BJ (cell line): ENCODE results near the gene VPS50. TPM values are rescaled to one million over a fixed set of nuclear protein-coding genes. Genes with fewer than 3 reads are reported as not detected.

Source experiments
- CTCF ChIA-PET: fragments of 350-600 bp; formaldehyde crosslinking; extraction: SDS; loops from one replicate; lab custom pipeline; 2021; ENCODE audit warnings: antibody characterized with exemption, inconsistent platforms; lab: Yijun Ruan, JAX
- POLR2A ChIA-PET: fragments of 300-600 bp; sonication (Branson Sonifier 250); formaldehyde crosslinking; extraction: SDS; loops from one replicate; lab custom pipeline; 2021; ENCODE audit warnings: antibody characterized with exemption; lab: Charles Lee
- DNase-seq: peaks from one replicate; pipeline ENCODE4 v3.0.0-alpha.2; 2011; ENCODE audit warnings: low read depth
- H3K27me3 ChIP-seq: 2 replicates; pipeline ENCODE4 v1.6.0; 2011; ENCODE audit warnings: low read length; ENCODE audit not compliant: control insufficient read depth, insufficient read depth
- H3K36me3 ChIP-seq: 2 replicates; pipeline ENCODE4 v1.5.1; 2011; ENCODE audit warnings: low read length; ENCODE audit not compliant: control insufficient read depth, insufficient read depth
- H3K4me3 ChIP-seq: 2 replicates; pipeline ENCODE4 v1.5.1; 2011; ENCODE audit warnings: low read depth, mild to moderate bottlenecking, control low read depth, low read length
- CTCF ChIP-seq: IDR thresholded peaks from 2 replicates; pipeline ENCODE4 v1.5.1; 2011; ENCODE audit warnings: low read depth, mild to moderate bottlenecking, control low read depth, inconsistent platforms, low read length, moderate library complexity; ENCODE audit not compliant: insufficient read depth
- polyA plus RNA-seq: library from polyadenylated mRNA; depleted of rRNA; stranded (reverse); fragments of >200 nt; gene quantifications from 2 replicates; pipeline ENCODE4 v1.2.3, GENCODE V29; 2011

VPS50 gene
- polyA plus RNA-seq, 1 experiment = 10.9 TPM

DNA sequence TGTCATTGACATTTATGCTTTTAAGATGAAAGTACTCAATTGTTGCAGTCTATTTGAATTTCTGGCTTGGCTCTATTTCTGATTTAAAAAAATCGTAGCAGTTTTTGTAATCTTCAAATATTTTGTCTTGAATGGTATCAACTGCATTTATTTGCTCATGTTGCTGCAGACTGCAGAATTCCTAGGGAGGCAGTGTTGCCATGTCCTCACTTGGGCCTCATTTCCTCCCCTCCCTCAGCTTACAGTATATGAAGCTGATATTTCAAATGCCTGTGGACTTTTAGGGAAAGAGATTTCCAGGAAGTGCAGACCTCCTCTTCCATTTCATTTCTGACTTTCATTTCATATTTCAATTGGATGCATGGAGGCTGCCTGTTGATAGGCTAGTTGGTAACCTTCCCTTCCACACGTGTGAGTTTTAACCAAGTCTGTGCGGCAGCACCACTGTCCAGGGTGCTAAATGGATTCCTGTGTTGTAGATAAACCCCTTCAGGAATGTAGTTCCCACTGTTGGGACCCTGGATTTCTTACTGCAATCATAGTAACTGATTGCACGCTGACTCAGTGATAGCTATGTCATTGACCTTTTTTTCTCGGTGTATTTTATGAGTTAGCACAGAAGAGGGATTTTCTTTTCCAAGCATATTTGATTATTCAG, 17.5 kb downstream of the VPS50 start:
- no peak overlapping the region for H3K4me3 ChIP-seq
- POLR2A ChIA-PET = no interaction called here
- no peak for TF ChIP-seq CTCF
- DNase-seq = no peak
- no peaks in the 10 kb centered on the region for H3K27me3 ChIP-seq
- CTCF ChIA-PET = interaction anchor here (1.6 kb wide), 1 partner anchor 125 kb away, joined by 4 read pairs; no protein-coding TSS in a partner anchor
- H3K36me3 ChIP-seq = no peaks in the 10 kb centered on the region

DNA sequence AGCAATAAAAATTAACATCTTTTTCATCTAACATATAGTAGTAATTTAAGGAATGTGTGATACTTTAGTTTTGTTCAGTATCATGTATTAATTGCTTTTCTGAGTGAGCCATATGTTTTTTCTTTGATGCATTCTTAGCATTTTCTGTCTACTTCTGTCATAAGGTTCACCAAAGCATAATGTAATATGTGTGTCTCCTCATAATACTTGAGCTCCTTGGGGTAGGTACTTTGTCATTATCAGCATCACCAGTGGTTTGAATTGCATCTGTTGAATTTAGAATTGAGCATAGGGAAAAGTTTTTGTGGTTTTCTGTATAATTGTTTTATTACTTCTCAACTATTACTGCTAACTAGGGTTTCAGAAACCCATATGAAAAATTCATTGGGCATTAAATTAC, 26.5 kb downstream of the VPS50 start:
- Histone ChIP-seq H3K36me3 (no peaks in the 10 kb centered on the region), H3K4me3 (no peak overlapping the region), H3K27me3 (no peaks in the 10 kb centered on the region)
- no peak for DNase-seq
- ChIA-PET CTCF (interaction anchor here (0.7 to 1.0 kb wide), 2 partner anchors 9 to 116 kb away, joined by 3 to 9 read pairs; no protein-coding TSS in a partner anchor), POLR2A (no interaction called here)
- TF ChIP-seq CTCF = no peak

GRCh38 chr7:93262535-93262934, 30.4 kb downstream of the VPS50 start:
- ChIA-PET POLR2A (no interaction called here), CTCF (interaction anchor here (0.6 kb wide), 1 partner anchor 16 kb away, joined by 3 read pairs; no protein-coding TSS in a partner anchor)
- no peaks in the 10 kb centered on the region for H3K27me3 ChIP-seq
- H3K36me3 ChIP-seq = no peaks in the 10 kb centered on the region
- no peak for DNase-seq
- no peak overlapping the region for H3K4me3 ChIP-seq
- TF ChIP-seq CTCF = no peak

GRCh38 chr7:93265220-93265619, 33.1 kb downstream of the VPS50 start:
- ChIA-PET CTCF (no interaction called here), POLR2A (no interaction called here)
- no peak for DNase-seq
- TF ChIP-seq CTCF = no peak
- Histone ChIP-seq H3K27me3 (no peaks in the 10 kb centered on the region), H3K36me3 (no peaks in the 10 kb centered on the region), H3K4me3 (no peak overlapping the region)

DNA sequence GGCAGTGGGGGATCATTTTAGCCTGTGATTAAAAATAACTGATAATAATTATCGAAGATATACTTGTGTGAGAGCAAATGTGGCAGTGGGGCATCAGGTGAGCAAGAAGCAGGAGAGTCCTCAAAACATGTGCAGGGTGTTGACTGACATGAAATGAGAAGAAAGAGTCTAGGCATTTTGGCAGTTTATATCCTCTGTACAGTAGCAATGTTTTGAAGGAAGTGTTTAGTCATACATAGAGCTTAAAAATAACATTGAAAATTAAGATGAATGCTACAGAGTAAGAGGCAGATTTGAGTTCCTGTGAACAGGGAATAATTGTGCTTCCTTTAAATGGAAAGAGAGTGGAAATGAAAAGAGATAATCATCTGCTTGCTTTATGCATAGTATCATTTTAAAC, 47.4 kb downstream of the VPS50 start:
- H3K27me3 ChIP-seq = no peaks in the 10 kb centered on the region
- DNase-seq = no peak
- no peak overlapping the region for H3K4me3 ChIP-seq
- CTCF ChIA-PET = interaction anchor here (1.7 to 2.9 kb wide), 2 partner anchors 11 to 96 kb away, joined by 8 to 11 read pairs; no protein-coding TSS in a partner anchor
- TF ChIP-seq CTCF = no peak
- POLR2A ChIA-PET = no interaction called here
- H3K36me3 ChIP-seq = no peaks in the 10 kb centered on the region
